GM13977 (cell line): Measurements from ENCODE around the gene STIM1.
A peak's percentile ranks its signal among the peaks of the same experiment; 100 is the strongest.

Source experiments
- DNase-seq: peaks from one replicate; pipeline ENCODE4 v3.0.0; 2012; ENCODE audit warnings: low spot score
- CTCF ChIP-seq: IDR thresholded peaks from 2 replicates; pipeline ENCODE4 v1.5.1; 2012; ENCODE audit warnings: mild to moderate bottlenecking, control low read depth; ENCODE audit not compliant: insufficient read depth; ENCODE audit errors: extremely low read depth, missing control alignments
- in situ Hi-C: fragments of 300-500 bp; cut with MboI; formaldehyde crosslinking; loops from one replicate; pipeline ENCODE4 v1.12.0; 2022; ENCODE audit warnings: low sequenced_read_pairs, low pct_unique_long_range_greater_than_20kb, mixed read lengths, inconsistent platforms; ENCODE audit not compliant: unreplicated experiment

The STIM1 gene

DNA sequence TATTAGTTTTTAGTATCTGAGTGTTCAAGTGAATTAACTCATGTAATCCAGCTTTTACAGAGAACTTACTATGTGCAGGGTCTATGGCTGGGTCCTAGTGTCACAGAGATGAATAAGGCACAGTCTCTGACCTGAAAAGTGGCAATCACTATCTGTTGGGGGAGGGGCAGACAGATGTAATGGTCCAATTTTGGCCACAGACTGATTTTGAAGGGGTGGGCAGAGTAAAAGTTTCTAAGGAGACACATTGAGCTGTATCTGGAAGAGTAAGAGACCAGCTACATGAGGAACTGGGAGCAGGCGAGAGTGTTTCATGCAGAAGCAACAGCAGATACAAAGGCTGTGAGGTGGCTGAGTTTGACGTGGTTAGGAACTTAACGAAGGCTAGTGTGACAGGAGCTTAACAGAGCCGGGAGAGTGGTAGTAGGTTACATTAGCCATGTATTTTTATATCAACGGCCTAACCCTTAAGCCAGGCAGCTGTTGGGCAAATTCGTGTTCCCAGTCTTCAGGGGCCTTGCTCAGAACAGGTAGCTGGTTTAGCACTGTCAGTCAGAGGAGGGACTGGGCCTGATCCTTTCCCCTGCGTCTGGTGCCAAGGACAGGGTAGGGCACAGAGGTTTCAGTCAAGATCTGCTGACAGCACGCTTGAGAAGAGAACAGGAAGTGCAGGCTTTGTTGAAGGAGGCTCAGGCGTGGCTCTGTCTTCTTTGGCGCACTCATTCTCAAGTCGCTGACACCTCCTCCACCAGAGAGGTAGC lies 1.4 kb upstream of the STIM1 start:
- in situ Hi-C loops, result loop anchor here (10.0 kb wide), 1 partner anchor 111 kb away; no protein-coding TSS in a partner anchor
- peak; percentile 58 for DNase-seq
- TF ChIP-seq CTCF, result no peak

DNA sequence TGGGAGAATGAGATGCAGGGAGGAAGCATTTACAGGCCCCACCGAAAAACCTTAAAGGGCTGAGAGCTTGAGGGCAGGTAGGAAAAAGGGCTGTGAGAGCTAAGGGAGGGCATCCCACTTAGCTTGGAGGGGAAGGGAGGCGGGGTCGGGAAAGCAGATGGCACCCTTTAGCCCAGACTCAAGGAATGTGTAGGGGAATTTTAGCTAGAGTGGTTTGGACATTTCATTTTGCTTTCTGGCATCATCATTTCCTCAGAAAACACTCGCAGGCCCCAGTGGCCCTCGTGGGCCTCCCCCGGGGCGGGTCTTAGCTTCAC lies 846 bp upstream of the STIM1 start:
- in situ Hi-C loops, result loop anchor here (10.0 kb wide), 1 partner anchor 110 kb away; no protein-coding TSS in a partner anchor
- TF ChIP-seq CTCF, result no peak
- DNase-seq, result no peak

- in situ Hi-C loops, result loop anchor here (10.0 kb wide), 1 partner anchor 109 kb away; no protein-coding TSS in a partner anchor
- TF ChIP-seq CTCF, result no peak
- DNase-seq, result no peak
Measured at GRCh38 chr11:3855808-3856491, 486 bp downstream of the STIM1 start.

DNA sequence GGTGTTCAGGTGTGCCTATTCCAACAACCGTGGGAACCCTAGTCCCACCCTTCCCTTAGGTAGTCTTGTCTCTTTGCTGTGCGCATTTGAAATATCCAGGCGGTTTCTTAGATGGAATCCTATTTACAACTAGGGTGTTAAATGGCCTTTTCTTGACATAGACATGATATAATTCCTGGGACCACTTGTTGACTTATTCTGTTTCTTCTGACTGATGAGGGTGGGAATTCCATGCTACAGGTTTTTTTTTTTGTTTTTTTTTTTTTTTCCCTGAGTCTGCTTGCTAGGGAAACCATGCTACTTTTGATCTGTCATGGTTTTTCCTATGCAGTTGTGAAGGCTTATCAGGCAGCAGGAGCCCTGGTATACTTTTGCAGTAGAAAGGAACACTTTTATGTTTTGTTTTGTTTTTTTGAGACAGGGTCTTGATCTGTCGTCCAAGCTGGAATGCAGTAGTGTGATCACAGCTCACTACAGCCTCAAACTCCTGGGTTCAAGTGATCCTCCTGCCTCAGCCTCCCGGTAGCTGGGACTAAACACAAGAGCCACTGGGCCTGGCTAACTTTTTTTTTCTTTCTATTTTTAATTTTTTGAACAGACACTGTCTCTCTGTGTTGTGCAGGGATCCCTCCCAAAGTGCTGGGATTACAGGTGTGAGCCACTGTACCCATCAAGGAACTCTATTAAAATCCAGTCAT lies 1.5 kb downstream of the STIM1 start:
- in situ Hi-C loops, result loop anchor here (10.0 kb wide), 1 partner anchor 108 kb away; no protein-coding TSS in a partner anchor
- DNase-seq, result no peak

DNA sequence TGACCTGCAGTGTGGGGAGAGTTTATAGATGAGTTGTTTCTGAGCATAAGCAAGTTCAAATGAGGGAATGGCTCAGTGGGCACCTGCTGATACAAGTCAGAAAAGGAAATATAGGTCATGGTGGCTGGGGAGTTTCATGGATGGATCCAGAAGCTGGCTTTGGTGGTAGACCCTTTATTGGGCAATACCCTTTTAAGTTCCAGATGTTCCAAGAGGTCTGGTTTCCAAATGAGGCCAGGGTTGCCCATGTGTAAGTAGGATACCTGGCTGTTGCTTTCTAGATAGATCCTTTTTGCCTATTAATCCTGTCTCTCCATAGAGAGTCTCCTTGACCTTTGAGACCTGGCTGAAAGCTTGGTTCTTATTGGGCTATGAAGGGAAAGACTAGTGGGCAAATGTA lies 2.2 kb downstream of the STIM1 start:
- TF ChIP-seq CTCF, result no peak
- DNase-seq, result no peak
- in situ Hi-C loops, result loop anchor here (10.0 kb wide), 1 partner anchor 107 kb away; no protein-coding TSS in a partner anchor

More for the DNA sequence above, 1.5 kb downstream of the STIM1 start:
- TF ChIP-seq CTCF, result no peak

GRCh38 chr11:3859373-3859881 lies 4.0 kb downstream of the STIM1 start:
- peak; percentile 63 for DNase-seq
- TF ChIP-seq CTCF, result no peak
- in situ Hi-C loops, result loop anchor here (10.0 kb wide), 1 partner anchor 105 kb away; no protein-coding TSS in a partner anchor
